Neural progenitor cell (in vitro differentiated cells): Measurements from ENCODE around the gene ATXN1. TPM values are rescaled to one million over a fixed set of nuclear protein-coding genes. Genes with fewer than 3 reads are reported as not detected.

Experiments
- DNase-seq: peaks from one replicate; pipeline ENCODE4 v3.0.0-alpha.2; 2016; ENCODE audit warnings: low spot score
- H2AFZ ChIP-seq: fragments of 200-600 bp; sonication (generic); replicated peaks from 2 replicates; pipeline ENCODE4 v1.6.1; 2016; ENCODE audit warnings: antibody characterized with exemption
- H3F3A ChIP-seq: fragments of 200-600 bp; sonication (generic); 2 replicates; pipeline ENCODE4 v1.6.1; 2016; ENCODE audit warnings: antibody characterized with exemption, low read depth
- H3K27ac ChIP-seq: fragments of 200-600 bp; sonication (generic); 2 replicates; pipeline ENCODE4 v1.5.1; 2016; ENCODE audit warnings: mild to moderate bottlenecking
- H3K27me3 ChIP-seq: fragments of 200-600 bp; sonication (generic); 2 replicates; pipeline ENCODE4 v1.6.1; 2016; ENCODE audit warnings: mild to moderate bottlenecking, moderate library complexity
- H3K36me3 ChIP-seq: fragments of 200-600 bp; sonication (generic); 2 replicates; pipeline ENCODE4 v1.5.1; 2016
- H3K4me1 ChIP-seq: fragments of 200-600 bp; sonication (generic); 2 replicates; pipeline ENCODE4 v1.6.1; 2016; ENCODE audit warnings: mixed run types
- H3K4me2 ChIP-seq: fragments of 200-600 bp; sonication (generic); 2 replicates; pipeline ENCODE4 v1.6.1; 2016
- H3K4me3 ChIP-seq: fragments of 200-600 bp; sonication (generic); 2 replicates; pipeline ENCODE4 v1.5.1; 2016
- H3K79me2 ChIP-seq: fragments of 200-600 bp; sonication (generic); 2 replicates; pipeline ENCODE4 v1.6.1; 2016; ENCODE audit warnings: low read depth
- H3K9ac ChIP-seq: fragments of 200-600 bp; sonication (generic); 2 replicates; pipeline ENCODE4 v1.6.1; 2016
- H3K9me3 ChIP-seq: fragments of 200-600 bp; sonication (generic); 2 replicates; pipeline ENCODE4 v1.5.1; 2016; ENCODE audit warnings: low read depth
- H4K20me1 ChIP-seq: fragments of 200-600 bp; sonication (generic); 2 replicates; pipeline ENCODE4 v1.6.1; 2016; ENCODE audit warnings: low read depth
- H3K27ac Mint-ChIP-seq: 3 replicates; pipeline ENCODE4 v1.8.0; 2021; ENCODE audit warnings: mixed read lengths
- H3K27me3 Mint-ChIP-seq: 2 replicates; pipeline ENCODE4 v1.8.0; 2022; ENCODE audit warnings: low read depth, mild to moderate bottlenecking, inconsistent platforms, moderate library complexity, mixed read lengths; ENCODE audit not compliant: insufficient read depth
- H3K36me3 Mint-ChIP-seq: 3 replicates; pipeline ENCODE4 v1.8.0; 2021; ENCODE audit warnings: mixed read lengths
- H3K4me1 Mint-ChIP-seq: 3 replicates; pipeline ENCODE4 v1.8.0; 2021; ENCODE audit warnings: mixed read lengths
- H3K4me3 Mint-ChIP-seq: 3 replicates; pipeline ENCODE4 v1.8.0; 2021; ENCODE audit warnings: mild to moderate bottlenecking, moderate library complexity, mixed read lengths
- H3K9me3 Mint-ChIP-seq: 3 replicates; pipeline ENCODE4 v1.8.0; 2020; ENCODE audit warnings: mixed read lengths
- EZH2 ChIP-seq: fragments of 200-600 bp; sonication (generic); IDR thresholded peaks from 2 replicates; pipeline ENCODE4 v1.6.1; 2017; ENCODE audit warnings: antibody characterized with exemption, mild to moderate bottlenecking, moderate library complexity
- EZH2phosphoT487 ChIP-seq: fragments of 200-600 bp; sonication (generic); IDR thresholded peaks from 2 replicates; pipeline ENCODE4 v1.6.1; 2017; ENCODE audit warnings: antibody characterized with exemption
- total RNA-seq: library from RNA; depleted of rRNA; stranded (reverse); fragments of >200 nt; gene quantifications from 2 replicates; pipeline ENCODE4 v1.2.3, GENCODE V29; 2015; ENCODE audit warnings: low replicate concordance
- TF ChIP-seq, protein P1 (sequence below): fragments of 200-600 bp; sonication (generic); IDR thresholded peaks from 2 replicates; pipeline ENCODE4 v1.5.1; 2017; ENCODE audit warnings: antibody characterized with exemption, mild to moderate bottlenecking

ATXN1 gene
- total RNA-seq, 1 donor from 2014 or later, result 3.6 TPM

DNA sequence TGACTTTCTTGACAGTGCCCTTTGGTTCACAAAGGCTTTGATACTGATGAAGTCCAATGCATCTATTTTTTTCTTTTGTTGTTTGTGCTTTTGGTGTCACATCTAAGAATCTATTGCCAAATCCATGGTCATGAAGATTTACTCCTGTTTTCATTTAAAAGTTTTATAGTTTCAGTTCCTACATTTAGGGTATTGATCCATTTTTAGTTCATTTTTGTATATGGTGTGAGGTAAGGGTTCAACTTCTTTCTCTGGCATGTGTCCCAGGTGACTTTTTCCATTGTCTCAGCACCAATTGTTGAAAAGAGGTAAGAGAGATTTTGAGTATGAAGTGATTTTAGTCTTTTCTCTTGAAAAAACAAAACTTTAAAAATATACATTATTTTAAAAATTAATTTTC, 262.3 kb downstream of the ATXN1 start:
- Histone ChIP-seq H3K9me3 (no peaks in the 10 kb centered on the region), H3K27me3 (no peaks in the 10 kb centered on the region), H2AFZ (no peak overlapping the region), H3K9ac (no peak overlapping the region), H3K4me2 (no peak overlapping the region), H3K4me1 (peaks cover 12% of the 10 kb centered on the region), H4K20me1 (no peaks in the 10 kb centered on the region), H3K79me2 (no peaks in the 10 kb centered on the region), H3K27ac (no peak overlapping the region), H3F3A (no peaks in the 10 kb centered on the region), H3K36me3 (no peaks in the 10 kb centered on the region), H3K4me3 (no peak overlapping the region)
- peaks cover 2% of the 10 kb centered on the region for H3K27me3 Mint-ChIP-seq
- H3K9me3 Mint-ChIP-seq, result peaks cover 9% of the 10 kb centered on the region
- DNase-seq, result no peak
- H3K36me3 Mint-ChIP-seq, result no peaks in the 10 kb centered on the region
- H3K4me1 Mint-ChIP-seq, result peaks cover 34% of the 10 kb centered on the region
- no peak overlapping the region for H3K27ac Mint-ChIP-seq
- TF ChIP-seq EZH2 (no peak), EZH2phosphoT487 (no peak)
- TF ChIP-seq, protein P1, sequence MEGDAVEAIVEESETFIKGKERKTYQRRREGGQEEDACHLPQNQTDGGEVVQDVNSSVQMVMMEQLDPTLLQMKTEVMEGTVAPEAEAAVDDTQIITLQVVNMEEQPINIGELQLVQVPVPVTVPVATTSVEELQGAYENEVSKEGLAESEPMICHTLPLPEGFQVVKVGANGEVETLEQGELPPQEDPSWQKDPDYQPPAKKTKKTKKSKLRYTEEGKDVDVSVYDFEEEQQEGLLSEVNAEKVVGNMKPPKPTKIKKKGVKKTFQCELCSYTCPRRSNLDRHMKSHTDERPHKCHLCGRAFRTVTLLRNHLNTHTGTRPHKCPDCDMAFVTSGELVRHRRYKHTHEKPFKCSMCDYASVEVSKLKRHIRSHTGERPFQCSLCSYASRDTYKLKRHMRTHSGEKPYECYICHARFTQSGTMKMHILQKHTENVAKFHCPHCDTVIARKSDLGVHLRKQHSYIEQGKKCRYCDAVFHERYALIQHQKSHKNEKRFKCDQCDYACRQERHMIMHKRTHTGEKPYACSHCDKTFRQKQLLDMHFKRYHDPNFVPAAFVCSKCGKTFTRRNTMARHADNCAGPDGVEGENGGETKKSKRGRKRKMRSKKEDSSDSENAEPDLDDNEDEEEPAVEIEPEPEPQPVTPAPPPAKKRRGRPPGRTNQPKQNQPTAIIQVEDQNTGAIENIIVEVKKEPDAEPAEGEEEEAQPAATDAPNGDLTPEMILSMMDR, result no peak
- H3K4me3 Mint-ChIP-seq, result no peak overlapping the region

DNA sequence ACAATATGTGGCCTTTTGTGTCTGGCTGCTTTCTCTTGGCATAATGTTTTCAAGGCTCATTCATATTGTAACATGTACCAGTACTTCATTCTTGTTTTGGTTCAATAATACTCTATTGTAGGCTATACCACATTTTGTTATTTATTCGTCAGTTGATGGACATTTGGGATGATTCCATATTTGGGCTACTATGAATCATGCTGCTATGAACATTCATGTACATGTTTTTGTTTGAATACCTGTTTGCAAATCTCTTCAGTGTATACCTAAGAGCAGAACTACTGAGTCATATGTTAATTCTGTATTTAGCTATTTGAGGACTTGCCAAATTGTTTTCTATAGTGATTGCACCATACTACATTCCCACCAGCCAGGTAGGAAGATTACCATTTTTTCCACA, 263.0 kb downstream of the ATXN1 start:
- Histone ChIP-seq H2AFZ (no peak overlapping the region), H3K27ac (no peak overlapping the region), H3K27me3 (no peaks in the 10 kb centered on the region), H3K9ac (no peak overlapping the region), H3K36me3 (no peaks in the 10 kb centered on the region), H3K4me1 (peaks cover 12% of the 10 kb centered on the region), H3F3A (no peaks in the 10 kb centered on the region), H3K4me2 (no peak overlapping the region), H3K4me3 (no peak overlapping the region), H3K9me3 (no peaks in the 10 kb centered on the region), H4K20me1 (no peaks in the 10 kb centered on the region), H3K79me2 (no peaks in the 10 kb centered on the region)
- peaks cover 2% of the 10 kb centered on the region for H3K27me3 Mint-ChIP-seq
- peak overlapping the region; percentile 35 for H3K27ac Mint-ChIP-seq
- H3K36me3 Mint-ChIP-seq, result no peaks in the 10 kb centered on the region
- TF ChIP-seq, protein P1, result no peak
- TF ChIP-seq EZH2phosphoT487 (no peak), EZH2 (no peak)
- no peak for DNase-seq
- peaks cover 31% of the 10 kb centered on the region for H3K4me1 Mint-ChIP-seq
- no peak overlapping the region for H3K4me3 Mint-ChIP-seq
- peaks cover 9% of the 10 kb centered on the region for H3K9me3 Mint-ChIP-seq

DNA sequence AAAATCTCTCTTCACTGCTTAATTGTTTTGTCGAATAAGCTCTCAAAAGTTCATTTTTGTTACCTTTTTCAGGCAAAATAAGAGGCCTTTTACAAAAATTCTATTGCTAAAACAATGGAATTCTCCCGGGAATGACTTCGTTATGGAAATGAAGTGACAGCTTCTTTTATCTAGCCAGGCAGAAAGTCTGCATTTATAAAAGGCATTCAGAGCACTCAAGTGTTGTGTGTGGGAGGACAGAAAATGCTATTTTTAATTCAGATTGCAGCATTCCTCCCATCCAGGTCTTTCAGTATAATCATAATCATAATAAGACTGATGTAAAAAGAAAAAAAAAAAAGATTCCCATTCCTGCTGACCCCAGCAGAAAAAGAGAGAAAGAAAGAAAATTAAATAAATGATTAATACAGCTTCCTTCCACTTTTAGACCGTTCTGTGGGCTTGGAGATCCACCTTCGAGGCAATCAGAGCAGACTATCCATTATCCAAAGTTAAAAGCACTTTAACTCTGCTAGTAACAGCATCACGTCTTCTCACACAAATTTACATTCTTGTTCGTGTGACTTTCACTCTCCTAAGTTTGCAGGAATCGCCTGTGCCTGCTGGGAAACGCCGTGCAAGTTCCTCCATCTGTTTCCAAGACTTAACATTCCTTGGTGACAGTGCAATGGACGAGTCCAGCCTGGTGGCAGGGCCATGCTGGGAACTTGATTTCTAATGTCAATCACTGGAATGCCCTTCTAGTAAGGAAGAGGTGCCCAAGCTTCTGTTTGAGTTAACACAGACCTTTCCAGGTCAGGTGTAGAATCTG, 264.1 kb downstream of the ATXN1 start:
- Mint-ChIP-seq H3K36me3 (no peaks in the 10 kb centered on the region), H3K4me3 (peak overlapping the region; percentile 51), H3K27me3 (peaks cover 5% of the 10 kb centered on the region), H3K9me3 (peaks cover 9% of the 10 kb centered on the region), H3K4me1 (peaks cover 28% of the 10 kb centered on the region), H3K27ac (peak overlapping the region; percentile 95)
- no peaks in the 10 kb centered on the region for H3K79me2 ChIP-seq
- H3K4me2 ChIP-seq, result peak overlapping the region; percentile 6
- no peak overlapping the region for H3K4me3 ChIP-seq
- no peak overlapping the region for H2AFZ ChIP-seq
- DNase-seq, result peak; percentile 21
- peaks cover 12% of the 10 kb centered on the region for H3K4me1 ChIP-seq
- H3K27ac ChIP-seq, result no peak overlapping the region
- H3K27me3 ChIP-seq, result no peaks in the 10 kb centered on the region
- H3K9ac ChIP-seq, result no peak overlapping the region
- no peaks in the 10 kb centered on the region for H4K20me1 ChIP-seq
- TF ChIP-seq EZH2 (no peak), EZH2phosphoT487 (no peak)
- TF ChIP-seq, protein P1, result no peak
- no peaks in the 10 kb centered on the region for H3F3A ChIP-seq
- H3K9me3 ChIP-seq, result no peaks in the 10 kb centered on the region
- no peaks in the 10 kb centered on the region for H3K36me3 ChIP-seq
